Sigmoid colon (tissue), 7 donors: ENCODE measurements around the gene ENTPD2. TPM values are rescaled to one million over a fixed set of nuclear protein-coding genes. Genes with fewer than 3 reads are reported as not detected.
A peak's percentile ranks its signal among the peaks of the same experiment; 100 is the strongest.

ENCODE experiments used
- DNase-seq: peaks from one replicate; pipeline ENCODE4 v3.0.0-alpha.2; 2019
- H3K27ac ChIP-seq, 4 donors: fragments of 200-600 bp; sonication (generic); one replicate each; pipeline ENCODE4 v1.5.1; 2016 to 2019; ENCODE audit warnings: mild to moderate bottlenecking in 1 of 4
- H3K27me3 ChIP-seq, 3 donors: fragments of 200-600 bp; sonication (generic); one replicate each; pipeline ENCODE4 v1.5.1; 2019; ENCODE audit warnings: mild to moderate bottlenecking in 1 of 3
- H3K36me3 ChIP-seq, 4 donors: fragments of 200-600 bp; sonication (generic); one replicate each; pipeline ENCODE4 v1.5.1; 2016 to 2019
- H3K4me1 ChIP-seq, 4 donors: fragments of 200-600 bp; sonication (generic); one replicate each; pipeline ENCODE4 v1.5.1; 2017 to 2019
- H3K4me3 ChIP-seq, 4 donors: fragments of 200-600 bp; sonication (generic); one replicate each; pipeline ENCODE4 v1.5.1; 2017 to 2019; ENCODE audit warnings: mild to moderate bottlenecking in 2 of 4, moderate library complexity in 1 of 4
- H3K9me3 ChIP-seq, 4 donors: fragments of 200-600 bp in 3 of 4; sonication (generic) in 3 of 4; one replicate each; pipeline versions ENCODE4 v1.5.1 to v1.6.1; 2013 to 2019
- EP300 ChIP-seq, 4 donors: sonication (generic); formaldehyde crosslinking; IDR thresholded peaks; one replicate each; pipeline ENCODE4 v1.6.1; 2017; ENCODE audit warnings: antibody characterized with exemption in 4 of 4
- POLR2A ChIP-seq, 2 donors: fragments of 450-650 bp; IDR thresholded peaks; one replicate each; pipeline ENCODE4 v1.6.1; 2016; ENCODE audit warnings: antibody characterized with exemption in 2 of 2, mild to moderate bottlenecking in 2 of 2, moderate library complexity in 2 of 2
- POLR2AphosphoS5 ChIP-seq, 4 donors: sonication (generic); formaldehyde crosslinking; IDR thresholded peaks; one replicate each; pipeline ENCODE4 v1.6.1; 2017; ENCODE audit warnings: antibody characterized with exemption in 4 of 4
- WGBS, 2 donors: extraction: QIAGEN DNeasy Blood & Tissue Kit; methylation state at CpG; one replicate each; pipeline ENCODE4 v1.1.7; 2013; 5-methylcytosine and 5-hydroxymethylcytosine counted together
- intact Hi-C: fragments of 100-400 bp; cut with DNase I; formaldehyde crosslinking; loops from one replicate; pipeline ENCODE4 v1.15.1; 2023
- polyA plus RNA-seq, 3 donors: library from polyadenylated mRNA; stranded (reverse); fragments of 200-250 nt; gene quantifications; one replicate each; pipeline ENCODE4 v1.2.3, GENCODE V29; 2013
- total RNA-seq, 4 donors: library from RNA; depleted of rRNA; stranded (reverse); fragments of >200 nt; gene quantifications; one replicate each; pipeline ENCODE4 v1.1.0, GENCODE V29; 2016
- TF ChIP-seq, protein P1 (sequence below), 4 experiments: fragments of 450-650 bp in 3 of 4; fragments of 200-600 bp in 1 of 4; IDR thresholded peaks; one replicate each; pipeline ENCODE4 v1.5.1; 2016 to 2019; ENCODE audit warnings: antibody characterized with exemption in 4 of 4, mild to moderate bottlenecking in 3 of 4, moderate library complexity in 2 of 4
- donor health status: healthy with polysubstance abuse.
- donor health status: Bipolar disorder and iron deficiency.
- donor health status: healthy.

The ENTPD2 gene
- total and polyA plus RNA-seq, 7 donors: 0.92 to 6.4 (median 2.2) TPM; not detected in 1

DNA sequence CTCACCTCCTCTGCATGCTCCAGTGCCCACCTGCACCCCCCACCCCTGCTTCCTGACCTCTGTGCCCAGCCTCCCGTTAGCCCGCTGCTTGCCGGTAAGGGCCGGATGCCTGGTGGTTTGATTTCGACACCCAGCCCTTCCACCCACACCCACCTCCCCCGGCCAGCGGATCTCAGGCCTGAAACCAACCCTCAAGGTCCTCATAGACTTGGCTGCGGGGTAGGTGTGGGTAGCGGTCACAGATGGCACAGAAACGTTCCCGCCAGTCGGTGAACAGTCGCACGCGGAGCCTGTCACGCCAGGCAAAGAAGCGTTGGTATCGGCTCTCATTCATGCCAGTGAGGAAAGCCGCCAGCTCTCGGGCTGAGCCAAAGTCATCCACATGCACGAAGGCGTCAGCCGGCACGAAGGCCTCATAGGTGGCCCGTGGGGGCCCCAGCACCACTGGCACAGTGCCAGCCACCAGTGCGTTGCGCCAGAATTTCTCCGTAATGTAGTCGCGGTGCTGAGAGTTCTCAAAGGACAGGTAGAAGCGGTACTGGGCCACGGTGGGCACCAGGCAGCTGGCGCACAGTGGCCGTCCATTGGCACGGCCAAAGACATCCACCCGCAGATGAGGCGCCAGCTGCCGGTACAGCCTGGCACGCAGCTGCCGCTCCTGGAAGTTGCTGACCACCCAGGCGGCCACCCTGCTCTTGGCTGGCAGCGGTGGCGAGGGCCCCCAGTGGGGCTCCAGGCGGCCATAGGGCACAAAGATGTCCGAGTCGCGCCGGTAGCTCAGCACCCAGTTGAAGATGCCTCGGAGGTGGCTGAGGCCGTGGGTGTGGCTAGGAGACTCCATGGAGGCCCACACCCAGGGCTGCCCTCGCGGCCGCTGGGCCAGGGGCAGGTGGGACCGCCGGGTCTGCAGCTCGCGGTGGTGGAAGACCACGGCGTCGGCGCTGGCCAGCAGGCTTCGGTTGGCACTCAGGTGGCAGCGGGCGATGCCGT lies 23.0 kb downstream of the ENTPD2 start:
- Histone ChIP-seq H3K4me3 (no peak overlapping the region), H3K4me1 (peaks cover 0 to 43% (median 43%) of the 10 kb centered on the region in 4 donors), H3K27me3 (peaks cover 0 to 9% (median 0%) of the 10 kb centered on the region in 3 donors), H3K9me3 (no peaks in the 10 kb centered on the region), H3K36me3 (no peaks in the 10 kb centered on the region), H3K27ac (no peak overlapping the region)
- intact Hi-C loops: loop anchor here (10.0 kb wide), 1 partner anchor 186 kb away; the partner anchor contains the start of genes AJM1 and PHPT1
- DNase-seq: no peak
- 68 to 73% methylated on average over 65 of the region's 65 CpGs for WGBS, 2 donors
- TF ChIP-seq EP300 (IDR thresholded peaks at IDR 0.05) (no peak), POLR2A (IDR thresholded peaks at IDR 0.05) (no peak), POLR2AphosphoS5 (IDR thresholded peaks at IDR 0.05) (no peak)
- TF ChIP-seq, protein P1, sequence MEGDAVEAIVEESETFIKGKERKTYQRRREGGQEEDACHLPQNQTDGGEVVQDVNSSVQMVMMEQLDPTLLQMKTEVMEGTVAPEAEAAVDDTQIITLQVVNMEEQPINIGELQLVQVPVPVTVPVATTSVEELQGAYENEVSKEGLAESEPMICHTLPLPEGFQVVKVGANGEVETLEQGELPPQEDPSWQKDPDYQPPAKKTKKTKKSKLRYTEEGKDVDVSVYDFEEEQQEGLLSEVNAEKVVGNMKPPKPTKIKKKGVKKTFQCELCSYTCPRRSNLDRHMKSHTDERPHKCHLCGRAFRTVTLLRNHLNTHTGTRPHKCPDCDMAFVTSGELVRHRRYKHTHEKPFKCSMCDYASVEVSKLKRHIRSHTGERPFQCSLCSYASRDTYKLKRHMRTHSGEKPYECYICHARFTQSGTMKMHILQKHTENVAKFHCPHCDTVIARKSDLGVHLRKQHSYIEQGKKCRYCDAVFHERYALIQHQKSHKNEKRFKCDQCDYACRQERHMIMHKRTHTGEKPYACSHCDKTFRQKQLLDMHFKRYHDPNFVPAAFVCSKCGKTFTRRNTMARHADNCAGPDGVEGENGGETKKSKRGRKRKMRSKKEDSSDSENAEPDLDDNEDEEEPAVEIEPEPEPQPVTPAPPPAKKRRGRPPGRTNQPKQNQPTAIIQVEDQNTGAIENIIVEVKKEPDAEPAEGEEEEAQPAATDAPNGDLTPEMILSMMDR (IDR thresholded peaks at IDR 0.05): no peak

DNA sequence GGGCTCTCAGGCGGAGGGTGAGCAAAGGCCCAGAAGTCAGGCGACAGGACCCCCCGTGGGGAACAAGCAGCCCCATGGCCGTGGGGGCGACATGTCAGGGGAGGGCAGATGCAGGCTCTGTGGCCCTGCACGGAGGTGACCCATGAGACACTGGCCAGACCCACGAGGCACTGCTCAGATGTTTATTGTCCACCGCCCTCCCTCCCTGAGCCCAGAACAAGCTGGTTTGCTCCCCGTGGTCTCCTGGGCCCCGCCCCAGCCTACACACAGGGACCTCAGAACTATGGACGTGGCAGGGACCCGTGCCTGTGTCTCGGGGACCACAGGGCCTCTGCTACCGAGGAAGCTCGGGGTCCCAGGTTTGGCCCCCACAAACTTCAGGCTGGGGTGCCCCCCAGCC lies 23.9 kb downstream of the ENTPD2 start:
- TF ChIP-seq, protein P1 (IDR thresholded peaks at IDR 0.05): no peak
- TF ChIP-seq POLR2A (IDR thresholded peaks at IDR 0.05) (no peak), EP300 (IDR thresholded peaks at IDR 0.05) (no peak), POLR2AphosphoS5 (IDR thresholded peaks at IDR 0.05) (no peak)
- DNase-seq: no peak
- H3K36me3 ChIP-seq: no peaks in the 10 kb centered on the region
- H3K27ac ChIP-seq: no peak overlapping the region
- 54 to 57% methylated on average over 15 of the region's 15 CpGs for WGBS, 2 donors
- peaks cover 0 to 41% (median 38%) of the 10 kb centered on the region in 4 donors for H3K4me1 ChIP-seq
- intact Hi-C loops: loop anchor here (10.0 kb wide), 1 partner anchor 185 kb away; the partner anchor contains the start of genes AJM1 and PHPT1
- H3K27me3 ChIP-seq: peaks cover 0 to 8% (median 0%) of the 10 kb centered on the region in 3 donors
- H3K9me3 ChIP-seq: no peaks in the 10 kb centered on the region
- no peak overlapping the region for H3K4me3 ChIP-seq

DNA sequence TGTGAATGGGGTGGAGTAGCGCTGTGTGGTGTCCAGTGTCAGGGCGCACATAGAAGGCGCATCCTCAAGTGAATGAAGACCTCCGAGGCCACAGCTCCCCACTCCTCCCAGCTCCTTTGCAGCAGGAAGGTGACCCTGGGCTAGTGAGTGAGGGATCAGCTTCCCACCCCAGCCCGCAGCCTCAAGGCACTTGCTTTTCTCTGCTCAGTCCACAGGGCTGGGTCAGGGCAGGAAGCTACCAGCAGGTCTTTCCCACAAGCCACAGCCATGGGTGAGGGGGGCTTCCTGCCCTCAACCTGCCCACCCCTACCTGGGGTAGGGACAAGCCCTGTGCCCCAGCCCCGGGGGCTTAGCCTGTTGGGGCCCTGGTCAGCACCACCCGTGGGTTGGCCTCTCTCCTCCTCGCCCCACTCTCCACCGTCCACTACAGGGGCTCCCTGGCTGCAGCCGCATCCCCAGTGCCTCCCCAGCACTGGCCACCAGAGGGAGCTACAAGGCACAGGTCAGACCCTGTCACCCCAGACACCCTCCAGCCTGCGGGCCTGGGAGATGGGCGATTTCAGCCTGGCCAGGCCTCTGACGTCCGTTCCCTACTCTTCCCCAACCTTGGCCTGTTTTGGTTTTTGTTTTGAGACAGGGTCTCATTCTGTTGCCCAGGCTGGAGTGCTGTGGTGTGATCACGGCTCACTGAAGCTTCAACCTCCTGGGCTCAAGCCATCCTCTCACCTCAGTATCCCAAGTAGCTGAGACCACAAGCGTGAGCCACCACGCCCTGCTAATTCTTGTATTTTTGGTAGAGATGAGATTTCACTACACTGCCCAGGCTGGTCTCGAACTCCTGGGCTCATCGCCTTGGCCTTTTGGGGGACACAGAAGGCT lies 24.6 kb downstream of the ENTPD2 start:
- DNase-seq: peak; percentile 84
- H3K27ac ChIP-seq: peak overlapping the region in 2 of 4 donors; percentile 3 to 61
- H3K27me3 ChIP-seq: peaks cover 0 to under 1% (median 0%) of the 10 kb centered on the region in 3 donors
- H3K4me3 ChIP-seq: peak overlapping the region in 3 of 4 donors; percentile 59 to 67 (median 63)
- peaks cover 0 to 36% (median 35%) of the 10 kb centered on the region in 4 donors for H3K4me1 ChIP-seq
- H3K9me3 ChIP-seq: no peaks in the 10 kb centered on the region
- H3K36me3 ChIP-seq: no peaks in the 10 kb centered on the region
- TF ChIP-seq POLR2A (IDR thresholded peaks at IDR 0.05) (no peak), POLR2AphosphoS5 (IDR thresholded peaks at IDR 0.05) (no peak), EP300 (IDR thresholded peaks at IDR 0.05) (no peak)
- TF ChIP-seq, protein P1 (IDR thresholded peaks at IDR 0.05): peak; percentile 68 to 93 (median 86)
- WGBS, 2 donors: 17 to 25% methylated on average over 19 of the region's 19 CpGs
- intact Hi-C loops: loop anchor here (2.0 to 5.0 kb wide), 2 partner anchors 38 to 84 kb away; partner anchors contain the start of genes C8G and FBXW5

DNA sequence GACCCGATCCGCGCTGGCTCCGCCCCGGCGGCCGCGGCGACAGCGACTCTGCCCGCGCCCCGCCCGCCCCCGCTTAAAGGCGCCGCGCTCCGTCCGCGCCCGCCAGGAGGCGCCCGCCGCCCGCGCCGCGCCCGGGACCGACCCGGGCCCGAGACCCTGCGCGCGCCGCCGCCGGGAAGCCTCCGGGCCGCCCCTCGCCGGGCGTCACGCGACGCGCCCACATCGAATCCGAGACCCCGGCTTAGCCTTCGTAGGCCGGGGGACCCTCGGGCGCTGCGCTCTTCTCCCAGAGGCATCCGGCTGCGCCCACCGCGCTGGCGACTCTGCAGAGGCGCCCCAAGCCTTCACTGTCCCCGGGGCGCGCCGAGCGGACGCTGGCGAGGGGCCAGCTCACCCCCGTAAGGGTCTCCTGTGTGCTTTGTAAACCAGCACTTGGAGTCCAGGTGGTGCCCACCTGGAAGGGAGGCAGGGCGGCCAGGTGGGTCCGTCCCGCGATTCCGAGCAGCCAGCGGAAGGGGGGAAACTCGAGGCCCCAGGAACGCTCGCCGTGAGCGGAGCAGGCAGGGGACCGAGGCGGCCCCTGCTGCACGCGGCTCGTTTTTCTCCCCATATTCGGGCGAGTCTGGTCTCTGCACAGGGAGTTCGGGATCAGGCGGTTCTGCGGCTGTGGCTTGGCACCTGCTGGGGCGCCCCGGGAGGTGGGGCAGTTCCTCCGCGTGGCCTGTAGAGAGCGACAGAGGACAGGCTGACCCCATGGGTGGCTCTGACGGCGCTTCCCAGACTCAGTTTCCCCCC lies 25.4 kb downstream of the ENTPD2 start:
- no peaks in the 10 kb centered on the region for H3K9me3 ChIP-seq
- peak overlapping the region; percentile 44 to 67 (median 61) for H3K4me3 ChIP-seq
- intact Hi-C loops: loop anchor here (2.0 to 5.0 kb wide), 2 partner anchors 39 to 84 kb away; partner anchors contain the start of genes C8G and FBXW5
- H3K27me3 ChIP-seq: no peaks in the 10 kb centered on the region
- TF ChIP-seq POLR2AphosphoS5 (IDR thresholded peaks at IDR 0.05) (no peak), POLR2A (IDR thresholded peaks at IDR 0.05) (no peak), EP300 (IDR thresholded peaks at IDR 0.05) (no peak)
- TF ChIP-seq, protein P1 (IDR thresholded peaks at IDR 0.05): no peak
- H3K36me3 ChIP-seq: no peaks in the 10 kb centered on the region
- 0% methylated on average over 98 of the region's 98 CpGs for WGBS, 2 donors
- no peak for DNase-seq
- peak overlapping the region; percentile 61 to 73 (median 62) for H3K27ac ChIP-seq
- peaks cover 0 to 36% (median 35%) of the 10 kb centered on the region in 4 donors for H3K4me1 ChIP-seq
